NCI-H187 treated with DMSO at 0.1 percent for 48 hours (cell line): Measurements from ENCODE around the gene AQP10.
A peak's percentile ranks its signal among the peaks of the same experiment; 100 is the strongest.
"Not testable (repeated sequence)": the region's sequence is repeated elsewhere in the genome, so short reads cannot be mapped to it uniquely, and the experiment has no call there.

Source experiments
- DNase-seq: peaks from one replicate; lab custom pipeline; 2025; lab: John Stamatoyannopoulos, UW

The AQP10 gene

GRCh38 chr1:154320882-154321608 lies at the start of gene AQP10:
Gene AQP10, plus strand, starts transcription at chr1:154321093. Its CDS starts 63 bp downstream, at chr1:154321156.
- DNase-seq, result no peak

- peak; percentile 83 for DNase-seq
Measured at GRCh38 chr1:154272217-154272998, 48.5 kb upstream of the AQP10 start, which contains the start of gene HAX1. Gene HAX1, plus strand, starts transcription at chr1:154272629. Its CDS starts 95 bp downstream, at chr1:154272724.

GRCh38 chr1:154272999-154273563 lies 47.8 kb upstream of the AQP10 start:
- DNase-seq, result no peak

- DNase-seq, result no peak
Measured at GRCh38 chr1:154276797-154277196, 44.1 kb upstream of the AQP10 start.

- not testable (repeated sequence) for DNase-seq
Measured at GRCh38 chr1:154287591-154287990, 33.3 kb upstream of the AQP10 start.

- DNase-seq, result no peak
Measured at GRCh38 chr1:154288661-154289060, 32.2 kb upstream of the AQP10 start.

GRCh38 chr1:154290921-154291320 lies 30.0 kb upstream of the AQP10 start:
- no peak for DNase-seq

- DNase-seq, result no peak
Measured at GRCh38 chr1:154295408-154296235, 25.3 kb upstream of the AQP10 start.

- no peak for DNase-seq
Measured at GRCh38 chr1:154301582-154301981, 19.3 kb upstream of the AQP10 start.

- DNase-seq, result no peak
Measured at GRCh38 chr1:154304664-154305337, 16.1 kb upstream of the AQP10 start.

- DNase-seq, result no peak
Measured at GRCh38 chr1:154306151-154306550, 14.7 kb upstream of the AQP10 start.

GRCh38 chr1:154307670-154308270 lies 13.1 kb upstream of the AQP10 start:
- not testable (repeated sequence) for DNase-seq

GRCh38 chr1:154309136-154309535 lies 11.8 kb upstream of the AQP10 start:
- DNase-seq, result not testable (repeated sequence)

- DNase-seq, result not testable (repeated sequence)
Measured at GRCh38 chr1:154312229-154313065, 8.4 kb upstream of the AQP10 start.

- no peak for DNase-seq
Measured at GRCh38 chr1:154313066-154313356, 7.9 kb upstream of the AQP10 start.

- DNase-seq, result not testable (repeated sequence)
Measured at GRCh38 chr1:154314226-154314625, 6.7 kb upstream of the AQP10 start.

- DNase-seq, result no peak
Measured at GRCh38 chr1:154316704-154317103, 4.2 kb upstream of the AQP10 start.

- DNase-seq, result no peak
Measured at GRCh38 chr1:154318386-154318785, 2.5 kb upstream of the AQP10 start.

- not testable (repeated sequence) for DNase-seq
Measured at GRCh38 chr1:154321609-154321934, 679 bp downstream of the AQP10 start.

GRCh38 chr1:154323493-154323892 lies 2.6 kb downstream of the AQP10 start:
- no peak for DNase-seq
